RWPE1 (cell line): ENCODE data around the gene PRSS33.

Source experiments
- CTCF ChIA-PET: fragments of 350-600 bp; sonication (Branson Sonifier 250); formaldehyde crosslinking; extraction: SDS; loops from one replicate; lab custom pipeline; 2021; lab: Yijun Ruan, JAX
- POLR2A ChIA-PET: fragments of 400-600 bp; formaldehyde crosslinking; extraction: SDS; loops from one replicate; lab custom pipeline; 2020; ENCODE audit warnings: antibody characterized with exemption; ENCODE audit not compliant: low non-redundant PET; lab: Yijun Ruan, JAX
- DNase-seq: peaks from one replicate; pipeline ENCODE4 v3.0.0; 2012; ENCODE audit warnings: low spot score
- H3K27ac ChIP-seq: fragments of 450-650 bp; 2 replicates; pipeline ENCODE4 v1.5.1; 2017
- CTCF ChIP-seq: fragments of 450-650 bp; conservative IDR thresholded peaks from 2 replicates; pipeline ENCODE4 v1.5.1; 2017; ENCODE audit warnings: low read depth, mild to moderate bottlenecking

Gene PRSS33

GRCh38 chr16:2787406-2787805 lies at the start of gene PRSS33:
TSS of gene PRSS33 (minus strand) at chr16:2787560. CDS start at chr16:2786547, 1,013 bp downstream.
- no peak for TF ChIP-seq CTCF
- CTCF ChIA-PET, result no interaction called here
- POLR2A ChIA-PET, result no interaction called here
- H3K27ac ChIP-seq, result no peak within 1 kb of the TSS
- no peak for DNase-seq

- TF ChIP-seq CTCF, result no peak
- peak overlapping the region; percentile 99 for H3K27ac ChIP-seq
- ChIA-PET POLR2A (interaction anchor here (1.1 kb wide), 1 partner anchor 32 kb away, joined by 3 read pairs; no protein-coding TSS in a partner anchor), CTCF (no interaction called here)
- no peak for DNase-seq
These were observed 49.5 kb upstream of the PRSS33 start for GRCh38 chr16:2836646-2837508.

DNA sequence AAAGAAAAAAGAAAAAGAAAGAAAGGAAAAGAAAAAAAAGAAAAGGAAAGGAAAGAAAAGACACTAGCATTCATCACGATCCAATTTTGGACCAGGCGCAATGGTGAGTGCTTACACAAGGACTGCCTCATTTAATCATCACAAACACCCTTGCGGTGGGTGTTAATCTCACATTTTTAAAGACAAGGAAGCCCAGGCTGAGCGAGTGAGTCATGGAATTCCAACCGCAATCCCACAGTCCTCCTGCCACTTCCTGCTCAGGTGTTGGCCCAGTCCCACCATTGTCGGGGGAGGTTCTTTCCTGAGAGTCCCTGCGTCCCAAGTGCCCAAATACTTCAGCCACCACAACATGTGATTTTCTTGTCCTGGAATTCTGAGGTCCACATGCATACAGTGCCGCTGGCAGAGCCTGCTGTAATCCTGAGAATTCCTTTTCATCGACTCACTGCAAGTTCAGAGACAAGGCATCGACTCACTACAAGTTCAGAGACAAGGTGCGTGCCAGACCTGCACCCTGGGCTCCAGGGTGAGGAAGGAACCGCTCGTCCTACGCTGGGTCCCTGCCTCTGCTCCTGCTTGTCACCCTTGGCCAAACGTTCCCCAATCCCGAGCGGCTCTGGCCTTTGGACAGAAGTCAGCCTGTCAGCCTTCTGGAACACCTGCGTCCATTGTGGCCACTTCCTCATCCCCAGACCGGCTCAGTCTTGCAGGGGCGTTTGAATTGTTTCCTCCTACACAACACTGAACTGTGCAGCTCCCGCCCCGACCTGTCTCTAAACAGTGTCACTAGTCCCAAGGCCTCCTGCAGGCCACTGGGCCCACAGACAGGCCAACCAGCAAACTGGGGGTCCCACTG lies 48.5 kb upstream of the PRSS33 start:
- ChIA-PET POLR2A (interaction anchor here (1.1 kb wide), 1 partner anchor 33 kb away, joined by 3 read pairs; no protein-coding TSS in a partner anchor), CTCF (interaction anchor here (0.6 kb wide), 1 partner anchor 32 kb away, joined by 3 read pairs; no protein-coding TSS in a partner anchor)
- TF ChIP-seq CTCF, result no peak
- H3K27ac ChIP-seq, result peak overlapping the region; percentile 99
- DNase-seq, result peak; percentile 95

DNA sequence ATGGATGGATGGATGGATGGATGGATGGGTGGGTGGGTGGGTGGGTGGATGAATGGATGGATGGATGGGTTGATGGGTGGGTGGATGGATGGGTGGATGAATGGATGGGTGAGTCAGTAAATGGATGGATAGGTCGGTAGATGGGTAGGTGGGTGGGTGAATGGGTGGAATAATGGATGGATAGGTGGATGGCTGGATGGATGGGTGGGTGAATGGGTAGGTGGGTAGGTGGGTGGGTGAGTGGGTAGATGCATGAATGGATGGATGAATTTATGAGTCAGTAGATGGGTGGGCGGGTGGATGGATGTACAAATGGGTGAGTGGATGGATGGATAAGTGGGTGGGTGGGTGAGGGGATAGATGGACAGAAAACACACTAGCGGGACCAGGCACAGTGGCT lies 47.6 kb upstream of the PRSS33 start:
- CTCF ChIA-PET, result interaction anchor here (0.6 kb wide), 1 partner anchor 33 kb away, joined by 3 read pairs; no protein-coding TSS in a partner anchor
- no peak for TF ChIP-seq CTCF
- peak overlapping the region; percentile 99 for H3K27ac ChIP-seq
- POLR2A ChIA-PET, result no interaction called here
- no peak for DNase-seq

DNA sequence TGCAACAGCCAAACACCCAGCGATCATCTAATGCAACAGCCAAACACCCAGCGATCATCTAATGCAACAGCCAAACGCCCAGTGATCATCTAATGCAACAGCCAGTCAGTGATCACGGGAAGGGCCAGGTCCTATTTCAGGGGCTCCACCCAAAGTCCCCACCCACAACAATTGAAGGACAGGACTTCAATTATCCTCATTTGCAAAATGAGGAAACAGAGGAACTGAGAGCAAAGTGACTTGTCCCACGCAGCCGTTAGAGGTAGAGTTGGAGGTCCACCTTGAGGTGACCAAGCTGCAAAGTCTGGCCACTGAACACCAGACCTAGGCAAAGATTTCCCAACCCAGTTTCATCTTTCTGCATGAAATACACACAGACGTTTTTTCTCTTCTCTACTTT lies 46.4 kb upstream of the PRSS33 start:
- ChIA-PET POLR2A (no interaction called here), CTCF (no interaction called here)
- TF ChIP-seq CTCF, result no peak
- DNase-seq, result no peak
- no peak overlapping the region for H3K27ac ChIP-seq

DNA sequence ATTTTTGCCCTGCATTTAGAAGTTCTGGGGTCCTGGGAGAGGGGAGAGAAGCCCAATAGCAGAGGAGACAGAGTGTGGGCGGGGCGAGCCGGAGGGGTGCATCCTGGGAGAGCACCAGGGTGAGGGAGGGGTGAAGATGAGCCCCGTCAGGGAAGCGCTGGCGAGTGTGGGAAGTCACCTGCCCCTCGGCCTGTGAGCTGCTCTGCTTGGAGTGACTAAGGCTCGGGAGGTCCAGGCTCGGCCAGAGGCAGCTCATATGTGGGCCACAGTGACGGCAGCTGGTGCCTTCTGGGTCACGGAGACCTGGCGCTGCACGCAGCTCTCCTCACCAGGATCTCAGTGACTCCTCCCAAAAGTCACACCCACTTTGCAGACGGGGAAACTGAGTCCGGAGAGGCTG lies 43.8 kb upstream of the PRSS33 start:
- ChIA-PET CTCF (interaction anchor here (0.6 kb wide), 2 partner anchors 37 to 49 kb away, joined by 3 to 4 read pairs; no protein-coding TSS in a partner anchor), POLR2A (no interaction called here)
- TF ChIP-seq CTCF, result no peak
- no peak overlapping the region; the same call in 1 of the 2 replicates for H3K27ac ChIP-seq
- DNase-seq, result no peak
